HepG2 (cell line): Measurements from ENCODE around the gene SLCO4A1. TPM values are rescaled to one million over a fixed set of nuclear protein-coding genes. Genes with fewer than 3 reads are reported as not detected.

Source experiments
- ARNT2 ChIP-seq: sonication (generic); formaldehyde crosslinking; IDR thresholded peaks from 2 replicates; pipeline ENCODE4 v1.8.0; 2022; ENCODE audit warnings: mild to moderate bottlenecking, low read depth, missing genetic modification reagents, moderate library complexity
- E2F2 ChIP-seq: sonication (generic); formaldehyde crosslinking; IDR thresholded peaks from 2 replicates; pipeline ENCODE4 v1.4.0; 2020; ENCODE audit warnings: missing genetic modification reagents, borderline replicate concordance
- EED ChIP-seq: sonication (generic); formaldehyde crosslinking; IDR thresholded peaks from 2 replicates; pipeline ENCODE4 v1.5.0; 2020; ENCODE audit warnings: mild to moderate bottlenecking, missing genetic modification reagents
- ETV5 ChIP-seq: IDR thresholded peaks from 2 replicates; pipeline ENCODE4 v1.6.1; 2018; ENCODE audit warnings: missing biosample characterization, missing genetic modification reagents, inconsistent platforms, borderline replicate concordance
- KLF12 ChIP-seq: sonication (generic); formaldehyde crosslinking; IDR thresholded peaks from 2 replicates; pipeline ENCODE4 v1.4.0; 2020; ENCODE audit warnings: missing genetic modification reagents, borderline replicate concordance
- MED1 ChIP-seq: sonication (generic); formaldehyde crosslinking; IDR thresholded peaks from 2 replicates; pipeline ENCODE4 v1.4.0; 2020; ENCODE audit warnings: missing genetic modification reagents
- MTA1 ChIP-seq: sonication (generic); formaldehyde crosslinking; IDR thresholded peaks from 2 replicates; pipeline ENCODE4 v1.4.0; 2020; ENCODE audit warnings: missing genetic modification reagents, mild to moderate bottlenecking, borderline replicate concordance
- RAD21 ChIP-seq: fragments of 450-650 bp; formaldehyde crosslinking; IDR thresholded peaks from 2 replicates; pipeline ENCODE4 v1.5.0; 2020; ENCODE audit warnings: mild to moderate bottlenecking
- SMC3 ChIP-seq: IDR thresholded peaks from 2 replicates; pipeline ENCODE4 v1.6.1; 2011; ENCODE audit warnings: low read length, improper control_type of control experiment
- SOX6 ChIP-seq, 2 experiments: fragments of 450-650 bp in 1 of 2; sonication (generic) in 1 of 2; formaldehyde crosslinking in 1 of 2; IDR thresholded peaks; 2 replicates each; pipeline versions ENCODE4 v1.4.0 to v1.6.1; 2017 to 2020; ENCODE audit warnings: antibody characterized with exemption in 1 of 2, mild to moderate bottlenecking in 1 of 2, missing genetic modification reagents in 1 of 2
- TOE1 ChIP-seq: sonication (generic); formaldehyde crosslinking; IDR thresholded peaks from 2 replicates; pipeline ENCODE4 v1.4.0; 2020; ENCODE audit warnings: mild to moderate bottlenecking, missing genetic modification reagents
- TRIM24 ChIP-seq: sonication (generic); formaldehyde crosslinking; IDR thresholded peaks from 2 replicates; pipeline ENCODE4 v1.8.0; 2022; ENCODE audit warnings: mild to moderate bottlenecking, missing genetic modification reagents
- ZNF10 ChIP-seq: sonication (generic); formaldehyde crosslinking; IDR thresholded peaks from 2 replicates; pipeline ENCODE4 v1.4.0; 2020; ENCODE audit warnings: mild to moderate bottlenecking, low read depth, missing genetic modification reagents, borderline replicate concordance
- ZNF264 ChIP-seq: sonication (generic); formaldehyde crosslinking; IDR thresholded peaks from 2 replicates; pipeline ENCODE4 v1.4.0; 2020; ENCODE audit warnings: missing genetic modification reagents
- ZNF33B ChIP-seq: sonication (generic); formaldehyde crosslinking; IDR thresholded peaks from 2 replicates; pipeline ENCODE4 v1.5.1; 2020; ENCODE audit warnings: mild to moderate bottlenecking, missing genetic modification reagents
- ZNF660 ChIP-seq: sonication (generic); formaldehyde crosslinking; IDR thresholded peaks from 2 replicates; pipeline ENCODE4 v1.5.1; 2020; ENCODE audit warnings: mild to moderate bottlenecking, low read depth, missing genetic modification reagents, borderline replicate concordance
- ZNF737 ChIP-seq: sonication (generic); formaldehyde crosslinking; IDR thresholded peaks from 2 replicates; pipeline ENCODE4 v1.5.0; 2020; ENCODE audit warnings: missing genetic modification reagents, mild to moderate bottlenecking, borderline replicate concordance
- polyA plus RNA-seq, 8 experiments: library from polyadenylated mRNA; depleted of rRNA in 3 of 8; stranded (reverse) in 7 of 8; unstranded in 1 of 8; fragments of >200 nt; fragmentation: Illumina TruSeq in 4 of 8; extraction: Trizol in 4 of 8; gene quantifications; 2 replicates each; pipeline versions ENCODE4 v1.2.1 to v1.2.3, GENCODE V29; 2011 to 2016; ENCODE audit warnings: low read depth in 4 of 8, missing spikeins in 1 of 8, mixed read lengths in 1 of 8; ENCODE audit not compliant: insufficient read depth in 1 of 8
- total RNA-seq, 5 experiments: library from RNA; depleted of rRNA; stranded (reverse); fragments of >200 nt; fragmentation: Illumina TruSeq; extraction: Trizol; gene quantifications; 2 replicates each; pipeline ENCODE4 v1.2.3, GENCODE V29; 2016; ENCODE audit warnings: low read depth in 1 of 5
- TF ChIP-seq, protein P1 (sequence below): sonication (generic); formaldehyde crosslinking; IDR thresholded peaks from 2 replicates; pipeline ENCODE4 v1.4.0; 2020; ENCODE audit warnings: mild to moderate bottlenecking, missing genetic modification reagents
- TF ChIP-seq, protein P2 (sequence below): sonication (generic); formaldehyde crosslinking; IDR thresholded peaks from 2 replicates; pipeline ENCODE4 v1.5.0; 2020; ENCODE audit warnings: mild to moderate bottlenecking, missing genetic modification reagents
- TF ChIP-seq, protein P3 (sequence below): sonication (generic); formaldehyde crosslinking; IDR thresholded peaks from 2 replicates; pipeline ENCODE4 v1.4.0; 2020; ENCODE audit warnings: missing genetic modification reagents, borderline replicate concordance

SLCO4A1 gene
- total and polyA plus RNA-seq, 2 of the 13 experiments (the other 11 are each of a cell fraction or from before 2014, with no cell fraction given) = 55.5 to 112 TPM

GRCh38 chr20:62666736-62667529 is 24.6 kb downstream of the SLCO4A1 start (continued):
- TF ChIP-seq E2F2 (CRISPR knock-in tag) = peak; percentile 1; the same call in 1 of the 2 replicates
- TF ChIP-seq ZNF660 (CRISPR knock-in tag) = no peak
- TF ChIP-seq ZNF737 (CRISPR knock-in tag) = no peak
- TF ChIP-seq TRIM24 (CRISPR knock-in tag) = peak; percentile 68; the same call in 1 of the 2 replicates
- peak; percentile 17; the same call in 1 of the 2 replicates for TF ChIP-seq SMC3
- no peak for TF ChIP-seq TOE1 (CRISPR knock-in tag)
- TF ChIP-seq ARNT2 (CRISPR knock-in tag) = peak; percentile 62; the same call in 1 of the 2 replicates
- TF ChIP-seq EED = peak; percentile 80; the same call in 1 of the 2 replicates
- TF ChIP-seq, protein P1, sequence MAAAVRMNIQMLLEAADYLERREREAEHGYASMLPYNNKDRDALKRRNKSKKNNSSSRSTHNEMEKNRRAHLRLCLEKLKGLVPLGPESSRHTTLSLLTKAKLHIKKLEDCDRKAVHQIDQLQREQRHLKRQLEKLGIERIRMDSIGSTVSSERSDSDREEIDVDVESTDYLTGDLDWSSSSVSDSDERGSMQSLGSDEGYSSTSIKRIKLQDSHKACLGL (CRISPR knock-in tag) = no peak; the same call in 1 of the 2 replicates
- TF ChIP-seq ZNF264 (CRISPR knock-in tag) = no peak
- peak; percentile 98 for TF ChIP-seq MTA1 (CRISPR knock-in tag)
- peak; percentile 92 for TF ChIP-seq ETV5 (CRISPR knock-in tag)
- no peak for TF ChIP-seq ZNF10 (CRISPR knock-in tag)
- TF ChIP-seq SOX6 (IDR thresholded peaks at IDR 0.05) = no peak
- peak; percentile 99 for TF ChIP-seq SOX6 (CRISPR knock-in tag; IDR thresholded peaks at IDR 0.05)
- TF ChIP-seq KLF12 (CRISPR knock-in tag) = no peak; the same call in 1 of the 2 replicates
- TF ChIP-seq, protein P2, sequence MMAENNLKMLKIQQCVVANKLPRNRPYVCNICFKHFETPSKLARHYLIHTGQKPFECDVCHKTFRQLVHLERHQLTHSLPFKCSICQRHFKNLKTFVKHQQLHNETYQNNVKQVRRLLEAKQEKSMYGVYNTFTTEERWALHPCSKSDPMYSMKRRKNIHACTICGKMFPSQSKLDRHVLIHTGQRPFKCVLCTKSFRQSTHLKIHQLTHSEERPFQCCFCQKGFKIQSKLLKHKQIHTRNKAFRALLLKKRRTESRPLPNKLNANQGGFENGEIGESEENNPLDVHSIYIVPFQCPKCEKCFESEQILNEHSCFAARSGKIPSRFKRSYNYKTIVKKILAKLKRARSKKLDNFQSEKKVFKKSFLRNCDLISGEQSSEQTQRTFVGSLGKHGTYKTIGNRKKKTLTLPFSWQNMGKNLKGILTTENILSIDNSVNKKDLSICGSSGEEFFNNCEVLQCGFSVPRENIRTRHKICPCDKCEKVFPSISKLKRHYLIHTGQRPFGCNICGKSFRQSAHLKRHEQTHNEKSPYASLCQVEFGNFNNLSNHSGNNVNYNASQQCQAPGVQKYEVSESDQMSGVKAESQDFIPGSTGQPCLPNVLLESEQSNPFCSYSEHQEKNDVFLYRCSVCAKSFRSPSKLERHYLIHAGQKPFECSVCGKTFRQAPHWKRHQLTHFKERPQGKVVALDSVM = 0 out of 2 replicates have a peak, but pooled peaks have one; percentile 39
- TF ChIP-seq, protein P3, sequence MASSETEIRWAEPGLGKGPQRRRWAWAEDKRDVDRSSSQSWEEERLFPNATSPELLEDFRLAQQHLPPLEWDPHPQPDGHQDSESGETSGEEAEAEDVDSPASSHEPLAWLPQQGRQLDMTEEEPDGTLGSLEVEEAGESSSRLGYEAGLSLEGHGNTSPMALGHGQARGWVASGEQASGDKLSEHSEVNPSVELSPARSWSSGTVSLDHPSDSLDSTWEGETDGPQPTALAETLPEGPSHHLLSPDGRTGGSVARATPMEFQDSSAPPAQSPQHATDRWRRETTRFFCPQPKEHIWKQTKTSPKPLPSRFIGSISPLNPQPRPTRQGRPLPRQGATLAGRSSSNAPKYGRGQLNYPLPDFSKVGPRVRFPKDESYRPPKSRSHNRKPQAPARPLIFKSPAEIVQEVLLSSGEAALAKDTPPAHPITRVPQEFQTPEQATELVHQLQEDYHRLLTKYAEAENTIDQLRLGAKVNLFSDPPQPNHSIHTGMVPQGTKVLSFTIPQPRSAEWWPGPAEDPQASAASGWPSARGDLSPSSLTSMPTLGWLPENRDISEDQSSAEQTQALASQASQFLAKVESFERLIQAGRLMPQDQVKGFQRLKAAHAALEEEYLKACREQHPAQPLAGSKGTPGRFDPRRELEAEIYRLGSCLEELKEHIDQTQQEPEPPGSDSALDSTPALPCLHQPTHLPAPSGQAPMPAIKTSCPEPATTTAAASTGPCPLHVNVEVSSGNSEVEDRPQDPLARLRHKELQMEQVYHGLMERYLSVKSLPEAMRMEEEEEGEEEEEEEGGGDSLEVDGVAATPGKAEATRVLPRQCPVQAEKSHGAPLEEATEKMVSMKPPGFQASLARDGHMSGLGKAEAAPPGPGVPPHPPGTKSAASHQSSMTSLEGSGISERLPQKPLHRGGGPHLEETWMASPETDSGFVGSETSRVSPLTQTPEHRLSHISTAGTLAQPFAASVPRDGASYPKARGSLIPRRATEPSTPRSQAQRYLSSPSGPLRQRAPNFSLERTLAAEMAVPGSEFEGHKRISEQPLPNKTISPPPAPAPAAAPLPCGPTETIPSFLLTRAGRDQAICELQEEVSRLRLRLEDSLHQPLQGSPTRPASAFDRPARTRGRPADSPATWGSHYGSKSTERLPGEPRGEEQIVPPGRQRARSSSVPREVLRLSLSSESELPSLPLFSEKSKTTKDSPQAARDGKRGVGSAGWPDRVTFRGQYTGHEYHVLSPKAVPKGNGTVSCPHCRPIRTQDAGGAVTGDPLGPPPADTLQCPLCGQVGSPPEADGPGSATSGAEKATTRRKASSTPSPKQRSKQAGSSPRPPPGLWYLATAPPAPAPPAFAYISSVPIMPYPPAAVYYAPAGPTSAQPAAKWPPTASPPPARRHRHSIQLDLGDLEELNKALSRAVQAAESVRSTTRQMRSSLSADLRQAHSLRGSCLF (CRISPR knock-in tag) = no peak
- peak; percentile 47; the same call in 1 of the 2 replicates for TF ChIP-seq ZNF33B
- TF ChIP-seq MED1 (CRISPR knock-in tag) = peak; percentile 94
- no peak for TF ChIP-seq RAD21 (CRISPR knock-in tag)
